Liver (tissue), 9 donors: Measurements from ENCODE around the gene SORBS2. TPM values are rescaled to one million over a fixed set of nuclear protein-coding genes. Genes with fewer than 3 reads are reported as not detected.

Experiments used
- DNase-seq: peaks from one replicate; pipeline ENCODE4 v3.0.0-alpha.2; 2017; ENCODE audit warnings: low spot score
- H3K27ac ChIP-seq, 2 donors: one replicate each; pipeline ENCODE4 v1.7.0; 2013; ENCODE audit warnings: inconsistent platforms in 2 of 2, low read length in 2 of 2, control low read depth in 1 of 2, low read depth in 1 of 2, mild to moderate bottlenecking in 1 of 2
- H3K27me3 ChIP-seq, 4 donors: one replicate each; pipeline versions ENCODE4 v1.6.1 to v1.7.0; 2013; ENCODE audit warnings: low read length in 3 of 4, inconsistent platforms in 1 of 4, mild to moderate bottlenecking in 1 of 4, moderate library complexity in 1 of 4; ENCODE audit not compliant: control insufficient read depth in 4 of 4, insufficient read depth in 4 of 4
- H3K36me3 ChIP-seq, 4 donors: one replicate each; pipeline versions ENCODE4 v1.6.1 to v1.7.0; 2013; ENCODE audit warnings: low read length in 3 of 4, mild to moderate bottlenecking in 3 of 4, low read depth in 1 of 4, moderate library complexity in 1 of 4; ENCODE audit not compliant: control insufficient read depth in 4 of 4, insufficient read depth in 3 of 4
- H3K4me1 ChIP-seq, 4 donors: one replicate each; pipeline versions ENCODE4 v1.6.1 to v1.7.0; 2013; ENCODE audit warnings: low read length in 3 of 4, mild to moderate bottlenecking in 3 of 4, moderate library complexity in 1 of 4; ENCODE audit not compliant: control insufficient read depth in 4 of 4, insufficient read depth in 4 of 4
- H3K4me3 ChIP-seq, 3 donors: one replicate each; pipeline versions ENCODE4 v1.6.1 to v1.7.0; 2013; ENCODE audit warnings: low read length in 3 of 3, control low read depth in 1 of 3, low read depth in 1 of 3, mild to moderate bottlenecking in 1 of 3
- H3K9ac ChIP-seq, 2 donors: one replicate each; pipeline ENCODE4 v1.7.0; 2013; ENCODE audit warnings: low read length in 2 of 2, mild to moderate bottlenecking in 2 of 2, moderate library complexity in 2 of 2, control low read depth in 1 of 2, low read depth in 1 of 2
- H3K9me3 ChIP-seq, 4 donors: one replicate each; pipeline versions ENCODE4 v1.6.1 to v1.7.0; 2013; ENCODE audit warnings: low read length in 3 of 4; ENCODE audit not compliant: control insufficient read depth in 4 of 4
- ATF3 ChIP-seq: IDR thresholded peaks from 2 replicates; pipeline ENCODE4 v1.6.1; 2016; ENCODE audit warnings: antibody characterized with exemption
- EGR1 ChIP-seq, 2 donors: IDR thresholded peaks; 2 replicates each; pipeline ENCODE4 v1.6.1; 2016 to 2018; ENCODE audit warnings: antibody characterized with exemption in 2 of 2, low read depth in 2 of 2
- FOXA1 ChIP-seq: IDR thresholded peaks from 2 replicates; pipeline ENCODE4 v1.6.1; 2016; ENCODE audit warnings: antibody characterized with exemption
- FOXA2 ChIP-seq: IDR thresholded peaks from 2 replicates; pipeline ENCODE4 v1.6.1; 2016; ENCODE audit warnings: antibody characterized with exemption
- GABPA ChIP-seq, 2 donors: IDR thresholded peaks in 1 of 2; conservative IDR thresholded peaks in 1 of 2; 2 replicates each; pipeline ENCODE4 v1.6.1; 2016; ENCODE audit warnings: antibody characterized with exemption in 2 of 2, mild to moderate bottlenecking in 1 of 2, moderate library complexity in 1 of 2
- HNF4A ChIP-seq, 2 donors: conservative IDR thresholded peaks; 2 replicates each; pipeline ENCODE4 v1.6.1; 2016; ENCODE audit warnings: antibody characterized with exemption in 2 of 2, mild to moderate bottlenecking in 2 of 2
- HNF4G ChIP-seq: IDR thresholded peaks from 2 replicates; pipeline ENCODE4 v1.6.1; 2016; ENCODE audit warnings: antibody characterized with exemption
- JUND ChIP-seq, 2 donors: IDR thresholded peaks; 2 replicates each; pipeline ENCODE4 v1.6.1; 2016; ENCODE audit warnings: antibody characterized with exemption in 2 of 2
- NR2F2 ChIP-seq: IDR thresholded peaks from 2 replicates; pipeline ENCODE4 v1.6.1; 2016; ENCODE audit warnings: antibody characterized with exemption
- RAD21 ChIP-seq, 2 donors: IDR thresholded peaks; 2 replicates each; pipeline ENCODE4 v1.6.1; 2016; ENCODE audit warnings: antibody characterized with exemption in 2 of 2, mild to moderate bottlenecking in 2 of 2
- RXRA ChIP-seq, 2 donors: IDR thresholded peaks; 2 replicates each; pipeline ENCODE4 v1.6.1; 2017 to 2018; ENCODE audit warnings: antibody characterized with exemption in 2 of 2, mild to moderate bottlenecking in 1 of 2
- SP1 ChIP-seq: IDR thresholded peaks from 2 replicates; pipeline ENCODE4 v1.6.1; 2018; ENCODE audit warnings: antibody characterized with exemption, mild to moderate bottlenecking
- TAF1 ChIP-seq: conservative IDR thresholded peaks from 2 replicates; pipeline ENCODE4 v1.6.1; 2016; ENCODE audit warnings: antibody characterized with exemption, mild to moderate bottlenecking
- YY1 ChIP-seq: IDR thresholded peaks from 2 replicates; pipeline ENCODE4 v1.6.1; 2016; ENCODE audit warnings: antibody characterized with exemption, mild to moderate bottlenecking
- WGBS: extraction: QIAGEN DNeasy Blood & Tissue Kit; methylation state at CpG from one replicate; pipeline ENCODE4 v1.1.7; 2013; 5-methylcytosine and 5-hydroxymethylcytosine counted together
- polyA plus RNA-seq, 2 donors: library from polyadenylated mRNA; stranded (reverse) in 1 of 2; unstranded in 1 of 2; fragments of 200-250 nt in 1 of 2; fragments of >200 nt in 1 of 2; fragmentation: Nextera tagmentation in 1 of 2; extraction: Ambion mirVana in 1 of 2; gene quantifications; one replicate each; pipeline versions ENCODE4 v1.2.1 to v1.2.3, GENCODE V29; 2013 to 2015
- total RNA-seq, 2 donors: library from RNA; depleted of rRNA; stranded (reverse); fragments of >200 nt; gene quantifications; one replicate each; pipeline ENCODE4 v1.2.3, GENCODE V29; 2014
- TF ChIP-seq, protein P1 (sequence below): fragments of 150-350 bp; IDR thresholded peaks from 2 replicates; pipeline ENCODE4 v1.5.1; 2017; ENCODE audit warnings: improper control_type of control experiment, low read depth, low read length; ENCODE audit not compliant: missing input control
- TF ChIP-seq, protein P2 (sequence below): IDR thresholded peaks from 2 replicates; pipeline ENCODE4 v1.6.1; 2016; ENCODE audit warnings: antibody characterized with exemption
- TF ChIP-seq, protein P3 (sequence below): IDR thresholded peaks from 2 replicates; pipeline ENCODE4 v1.6.1; 2016; ENCODE audit warnings: antibody characterized with exemption
- TF ChIP-seq, protein P4 (sequence below): IDR thresholded peaks from 2 replicates; pipeline ENCODE4 v1.6.1; 2016; ENCODE audit warnings: antibody characterized with exemption, mild to moderate bottlenecking
- donor health status: healthy.
- donor health status: healthy.
- donor health status: healthy.
- donor health status: healthy.
- donor health status: healthy.

Gene SORBS2
- total and polyA plus RNA-seq, 4 donors: 23.3 to 136 (median 59.6) TPM

GRCh38 chr4:185835814-185836213, 23.8 kb upstream of the SORBS2 start:
- peaks cover 2 to 27% (median 17%) of the 10 kb centered on the region in 4 donors for H3K4me1 ChIP-seq
- H3K27me3 ChIP-seq: no peaks in the 10 kb centered on the region
- H3K9ac ChIP-seq: no peak overlapping the region
- WGBS: 88% methylated on average over 6 of the region's 6 CpGs
- no peak for DNase-seq
- TF ChIP-seq, protein P1, sequence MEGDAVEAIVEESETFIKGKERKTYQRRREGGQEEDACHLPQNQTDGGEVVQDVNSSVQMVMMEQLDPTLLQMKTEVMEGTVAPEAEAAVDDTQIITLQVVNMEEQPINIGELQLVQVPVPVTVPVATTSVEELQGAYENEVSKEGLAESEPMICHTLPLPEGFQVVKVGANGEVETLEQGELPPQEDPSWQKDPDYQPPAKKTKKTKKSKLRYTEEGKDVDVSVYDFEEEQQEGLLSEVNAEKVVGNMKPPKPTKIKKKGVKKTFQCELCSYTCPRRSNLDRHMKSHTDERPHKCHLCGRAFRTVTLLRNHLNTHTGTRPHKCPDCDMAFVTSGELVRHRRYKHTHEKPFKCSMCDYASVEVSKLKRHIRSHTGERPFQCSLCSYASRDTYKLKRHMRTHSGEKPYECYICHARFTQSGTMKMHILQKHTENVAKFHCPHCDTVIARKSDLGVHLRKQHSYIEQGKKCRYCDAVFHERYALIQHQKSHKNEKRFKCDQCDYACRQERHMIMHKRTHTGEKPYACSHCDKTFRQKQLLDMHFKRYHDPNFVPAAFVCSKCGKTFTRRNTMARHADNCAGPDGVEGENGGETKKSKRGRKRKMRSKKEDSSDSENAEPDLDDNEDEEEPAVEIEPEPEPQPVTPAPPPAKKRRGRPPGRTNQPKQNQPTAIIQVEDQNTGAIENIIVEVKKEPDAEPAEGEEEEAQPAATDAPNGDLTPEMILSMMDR: no peak
- TF ChIP-seq JUND (IDR thresholded peaks at IDR 0.05) (no peak), NR2F2 (no peak), EGR1 (IDR thresholded peaks at IDR 0.05; ENCODE audit: low read depth in 2 of 2) (no peak), ATF3 (no peak), GABPA (IDR thresholded peaks at IDR 0.05 in 1 of 2, conservative IDR thresholded peaks at IDR 0.05 in 1 of 2) (no peak), RXRA (IDR thresholded peaks at IDR 0.05) (no peak), RAD21 (IDR thresholded peaks at IDR 0.05) (no peak), SP1 (no peak), YY1 (no peak), FOXA2 (no peak), TAF1 (no peak), FOXA1 (no peak), HNF4G (no peak), HNF4A (conservative IDR thresholded peaks at IDR 0.05) (no peak)
- TF ChIP-seq, protein P2, sequence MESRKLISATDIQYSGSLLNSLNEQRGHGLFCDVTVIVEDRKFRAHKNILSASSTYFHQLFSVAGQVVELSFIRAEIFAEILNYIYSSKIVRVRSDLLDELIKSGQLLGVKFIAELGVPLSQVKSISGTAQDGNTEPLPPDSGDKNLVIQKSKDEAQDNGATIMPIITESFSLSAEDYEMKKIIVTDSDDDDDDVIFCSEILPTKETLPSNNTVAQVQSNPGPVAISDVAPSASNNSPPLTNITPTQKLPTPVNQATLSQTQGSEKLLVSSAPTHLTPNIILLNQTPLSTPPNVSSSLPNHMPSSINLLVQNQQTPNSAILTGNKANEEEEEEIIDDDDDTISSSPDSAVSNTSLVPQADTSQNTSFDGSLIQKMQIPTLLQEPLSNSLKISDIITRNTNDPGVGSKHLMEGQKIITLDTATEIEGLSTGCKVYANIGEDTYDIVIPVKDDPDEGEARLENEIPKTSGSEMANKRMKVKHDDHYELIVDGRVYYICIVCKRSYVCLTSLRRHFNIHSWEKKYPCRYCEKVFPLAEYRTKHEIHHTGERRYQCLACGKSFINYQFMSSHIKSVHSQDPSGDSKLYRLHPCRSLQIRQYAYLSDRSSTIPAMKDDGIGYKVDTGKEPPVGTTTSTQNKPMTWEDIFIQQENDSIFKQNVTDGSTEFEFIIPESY: no peak
- TF ChIP-seq, protein P3, sequence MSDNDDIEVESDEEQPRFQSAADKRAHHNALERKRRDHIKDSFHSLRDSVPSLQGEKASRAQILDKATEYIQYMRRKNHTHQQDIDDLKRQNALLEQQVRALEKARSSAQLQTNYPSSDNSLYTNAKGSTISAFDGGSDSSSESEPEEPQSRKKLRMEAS: no peak
- TF ChIP-seq, protein P4, sequence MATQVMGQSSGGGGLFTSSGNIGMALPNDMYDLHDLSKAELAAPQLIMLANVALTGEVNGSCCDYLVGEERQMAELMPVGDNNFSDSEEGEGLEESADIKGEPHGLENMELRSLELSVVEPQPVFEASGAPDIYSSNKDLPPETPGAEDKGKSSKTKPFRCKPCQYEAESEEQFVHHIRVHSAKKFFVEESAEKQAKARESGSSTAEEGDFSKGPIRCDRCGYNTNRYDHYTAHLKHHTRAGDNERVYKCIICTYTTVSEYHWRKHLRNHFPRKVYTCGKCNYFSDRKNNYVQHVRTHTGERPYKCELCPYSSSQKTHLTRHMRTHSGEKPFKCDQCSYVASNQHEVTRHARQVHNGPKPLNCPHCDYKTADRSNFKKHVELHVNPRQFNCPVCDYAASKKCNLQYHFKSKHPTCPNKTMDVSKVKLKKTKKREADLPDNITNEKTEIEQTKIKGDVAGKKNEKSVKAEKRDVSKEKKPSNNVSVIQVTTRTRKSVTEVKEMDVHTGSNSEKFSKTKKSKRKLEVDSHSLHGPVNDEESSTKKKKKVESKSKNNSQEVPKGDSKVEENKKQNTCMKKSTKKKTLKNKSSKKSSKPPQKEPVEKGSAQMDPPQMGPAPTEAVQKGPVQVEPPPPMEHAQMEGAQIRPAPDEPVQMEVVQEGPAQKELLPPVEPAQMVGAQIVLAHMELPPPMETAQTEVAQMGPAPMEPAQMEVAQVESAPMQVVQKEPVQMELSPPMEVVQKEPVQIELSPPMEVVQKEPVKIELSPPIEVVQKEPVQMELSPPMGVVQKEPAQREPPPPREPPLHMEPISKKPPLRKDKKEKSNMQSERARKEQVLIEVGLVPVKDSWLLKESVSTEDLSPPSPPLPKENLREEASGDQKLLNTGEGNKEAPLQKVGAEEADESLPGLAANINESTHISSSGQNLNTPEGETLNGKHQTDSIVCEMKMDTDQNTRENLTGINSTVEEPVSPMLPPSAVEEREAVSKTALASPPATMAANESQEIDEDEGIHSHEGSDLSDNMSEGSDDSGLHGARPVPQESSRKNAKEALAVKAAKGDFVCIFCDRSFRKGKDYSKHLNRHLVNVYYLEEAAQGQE: no peak
- H3K9me3 ChIP-seq: no peaks in the 10 kb centered on the region
- no peak overlapping the region for H3K4me3 ChIP-seq
- no peak overlapping the region for H3K27ac ChIP-seq
- no peaks in the 10 kb centered on the region for H3K36me3 ChIP-seq
